Left cardiac atrium (tissue), 4 donors: ENCODE measurements around the gene AHNAK2. TPM values are rescaled to one million over a fixed set of nuclear protein-coding genes. Genes with fewer than 3 reads are reported as not detected.
"Not testable (repeated sequence)": the region's sequence is repeated elsewhere in the genome, so short reads cannot be mapped to it uniquely, and the experiment has no call there.

Source experiments
- ATAC-seq, 2 donors: fragments of 200-7000 bp; cut with Tn5 transposase; one replicate each; pipeline ENCODE4 v1.9.1; 2020; ENCODE audit warnings: mild to moderate bottlenecking in 2 of 2, moderate library complexity in 2 of 2
- DNase-seq: peaks from one replicate; pipeline ENCODE4 v3.0.0-alpha.2; 2020
- intact Hi-C, 2 donors: fragments of 100-400 bp; cut with DNase I; formaldehyde crosslinking; loops; one replicate each; pipeline versions ENCODE4 v1.14.1 to v1.15.1; 2022 to 2023
- total RNA-seq, 2 donors: library from RNA; stranded (reverse); fragmentation: NEBNext Ultra II Directional; extraction: Animal tissue kit (Norgen Biotek cat#: 25700); gene quantifications; one replicate each; pipeline ENCODE4 v1.2.1, GENCODE V29; 2021
- donor health status: DM: no; HTN: yes; CAD: no.
- donor health status: DM: no; HTN: yes; CAD: no; lungs with severe emphysema.
- donor health status: DM: yes; HTN: yes; CAD: no.
- donor health status: Dilated cardiomyopathy.

Gene AHNAK2
- total RNA-seq, 2 donors from 2014 or later, result 7.1 to 9.7 TPM

DNA sequence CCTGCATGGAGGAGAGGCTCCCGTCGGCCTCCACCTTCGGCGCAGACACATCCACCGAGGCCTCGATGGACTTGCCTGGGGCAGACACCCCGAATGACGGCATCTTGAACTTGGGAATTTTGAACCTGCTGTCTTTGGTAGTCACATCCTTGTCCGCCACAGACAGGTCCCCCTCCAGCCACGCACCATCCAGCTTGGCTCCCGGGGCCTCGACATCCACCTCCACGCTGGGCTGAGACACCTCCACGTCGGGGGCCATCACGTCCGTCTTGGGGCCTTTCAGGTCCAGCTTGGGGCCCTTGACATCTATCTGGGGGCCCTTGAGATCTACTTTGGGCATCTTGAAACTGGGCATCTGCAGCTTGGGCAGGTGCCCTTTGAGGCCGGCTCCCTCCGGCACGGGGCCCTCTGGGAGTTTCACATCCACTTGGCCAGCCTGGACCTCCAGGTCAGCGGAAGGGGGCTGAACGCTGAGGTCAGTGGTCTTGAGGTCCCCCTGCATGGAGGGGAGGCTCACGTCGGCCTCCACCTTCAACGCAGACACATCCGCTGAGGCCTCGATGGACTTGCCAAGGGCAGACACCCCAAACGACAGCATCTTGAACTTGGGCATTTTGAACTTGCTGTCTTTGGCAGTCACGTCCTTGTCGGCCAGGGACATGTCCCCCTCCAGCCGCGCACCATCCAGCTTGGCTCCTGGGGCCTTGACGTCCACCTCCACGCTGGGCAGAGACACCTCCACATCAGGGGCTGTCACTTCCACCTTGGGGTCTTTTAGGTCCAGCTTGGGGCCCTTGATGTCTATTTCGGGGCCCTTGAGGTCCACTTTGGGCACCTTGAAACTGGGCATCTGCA, 30.1 kb downstream of the AHNAK2 start:
- ATAC-seq, intact Hi-C loops: not testable (repeated sequence)
- DNase-seq, result peak; percentile 13

DNA sequence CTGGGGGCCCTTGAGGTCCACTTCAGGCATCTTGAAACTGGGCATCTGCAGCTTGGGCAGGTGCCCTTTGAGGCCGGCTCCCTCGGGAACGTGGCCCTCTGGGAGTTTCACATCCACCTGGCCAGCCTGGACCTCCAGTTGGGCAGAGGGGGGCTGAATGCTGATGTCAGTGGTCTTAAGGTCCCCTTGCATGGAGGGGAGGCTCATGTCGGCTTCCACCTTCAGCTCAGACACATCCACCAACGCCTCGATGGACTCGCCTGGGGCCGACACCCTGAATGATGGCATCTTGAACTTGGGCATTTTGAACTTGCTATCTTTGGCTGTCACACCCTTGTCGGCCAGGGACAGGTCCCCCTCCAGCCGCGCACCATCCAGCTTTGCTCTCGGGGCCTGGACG, 31.0 kb downstream of the AHNAK2 start:
- peak; percentile 10 for DNase-seq
- ATAC-seq, intact Hi-C loops: not testable (repeated sequence)

GRCh38 chr14:104945986-104946965, 31.9 kb downstream of the AHNAK2 start:
- intact Hi-C loops, ATAC-seq: not testable (repeated sequence)
- peak; percentile 15 for DNase-seq

GRCh38 chr14:104945266-104945665, 32.9 kb downstream of the AHNAK2 start:
- DNase-seq, result peak; percentile 12
- ATAC-seq, intact Hi-C loops: not testable (repeated sequence)

DNA sequence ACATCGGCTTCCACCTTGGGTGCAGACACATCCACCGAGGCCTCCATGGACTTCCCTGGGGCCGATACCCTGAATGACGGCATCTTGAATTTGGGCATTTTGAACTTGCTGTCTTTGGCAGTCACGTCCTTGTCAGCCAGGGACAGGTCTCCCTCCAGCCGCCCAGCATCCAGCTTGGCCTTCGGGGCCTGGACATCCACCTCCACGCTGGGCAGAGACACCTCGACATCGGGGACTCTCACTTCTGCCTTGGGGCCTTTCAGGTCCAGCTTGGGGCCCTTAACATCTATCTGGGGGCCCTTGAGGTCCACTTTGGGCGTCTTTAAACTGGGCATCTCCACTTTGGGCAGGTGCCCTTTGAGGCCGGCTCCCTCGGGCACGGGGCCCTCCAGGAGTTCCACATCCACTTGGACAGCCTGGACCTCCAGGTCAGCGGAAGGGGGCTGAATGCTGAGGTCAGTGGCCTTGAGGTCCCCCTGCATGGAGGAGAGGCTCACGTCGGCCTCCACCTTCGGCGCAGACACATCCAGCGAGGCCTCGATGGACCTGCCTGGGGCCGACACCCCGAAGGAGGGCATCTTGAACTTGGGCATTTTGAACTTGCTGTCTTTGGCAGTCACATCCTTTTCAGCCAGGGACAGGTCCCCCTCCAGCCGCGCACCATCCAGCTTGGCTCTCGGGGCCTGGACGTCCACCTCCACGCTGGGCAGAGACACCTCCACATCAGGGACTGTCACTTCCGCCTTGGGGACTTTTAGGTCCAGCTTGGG, 33.6 kb downstream of the AHNAK2 start:
- DNase-seq, result peak; percentile 10
- ATAC-seq, intact Hi-C loops: not testable (repeated sequence)

DNA sequence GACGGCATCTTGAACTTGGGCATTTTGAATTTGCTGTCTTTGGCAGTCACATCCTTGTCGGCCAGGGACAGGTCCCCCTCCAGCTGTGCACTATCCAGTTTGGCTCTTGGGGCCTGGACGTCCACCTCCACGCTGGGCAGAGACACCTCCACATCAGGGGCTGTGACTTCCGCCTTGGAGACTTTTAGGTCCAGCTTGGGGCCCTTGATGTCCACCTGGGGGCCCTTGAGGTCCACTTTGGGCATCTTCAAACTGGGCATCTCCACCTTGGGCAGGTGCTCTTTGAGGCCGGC, 34.2 kb downstream of the AHNAK2 start:
- ATAC-seq, intact Hi-C loops: not testable (repeated sequence)
- peak; percentile 7 for DNase-seq

DNA sequence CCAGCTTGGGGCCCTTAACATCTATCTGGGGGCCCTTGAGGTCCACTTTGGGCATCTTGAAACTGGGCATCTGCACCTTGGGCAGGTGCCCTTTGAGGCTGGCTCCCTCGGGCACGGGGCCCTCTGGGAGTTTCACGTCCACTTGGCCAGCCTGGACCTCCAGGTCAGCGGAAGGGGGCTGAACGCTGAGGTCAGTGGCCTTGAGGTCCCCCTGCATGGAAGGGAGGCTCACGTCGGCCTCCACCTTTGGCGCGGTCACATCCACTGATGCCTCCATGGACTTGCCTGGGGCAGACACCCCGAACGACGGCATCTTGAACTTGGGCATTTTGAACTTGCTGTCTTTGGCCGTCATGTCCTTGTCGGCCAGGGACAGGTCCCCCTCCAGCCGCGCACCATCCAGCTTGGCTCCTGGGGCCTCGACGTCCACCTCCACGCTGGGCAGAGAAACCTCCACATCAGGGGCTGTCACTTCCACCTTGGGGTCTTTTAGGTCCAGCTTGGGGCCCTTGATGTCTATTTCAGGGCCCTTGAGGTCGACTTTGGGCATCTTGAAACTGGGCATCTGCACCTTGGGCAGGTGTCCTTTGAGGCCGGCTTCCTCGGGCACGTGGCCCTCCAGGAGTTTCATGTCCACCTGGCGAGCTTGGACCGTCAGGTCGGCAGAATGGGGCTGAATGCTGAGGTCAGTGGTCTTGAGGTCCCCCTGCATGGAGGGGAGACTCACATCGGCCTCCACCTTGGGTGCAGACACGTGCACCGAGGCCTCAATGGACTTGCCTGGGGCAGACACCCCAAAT, 34.8 kb downstream of the AHNAK2 start:
- peak; percentile 16 for DNase-seq
- intact Hi-C loops, ATAC-seq: not testable (repeated sequence)

DNA sequence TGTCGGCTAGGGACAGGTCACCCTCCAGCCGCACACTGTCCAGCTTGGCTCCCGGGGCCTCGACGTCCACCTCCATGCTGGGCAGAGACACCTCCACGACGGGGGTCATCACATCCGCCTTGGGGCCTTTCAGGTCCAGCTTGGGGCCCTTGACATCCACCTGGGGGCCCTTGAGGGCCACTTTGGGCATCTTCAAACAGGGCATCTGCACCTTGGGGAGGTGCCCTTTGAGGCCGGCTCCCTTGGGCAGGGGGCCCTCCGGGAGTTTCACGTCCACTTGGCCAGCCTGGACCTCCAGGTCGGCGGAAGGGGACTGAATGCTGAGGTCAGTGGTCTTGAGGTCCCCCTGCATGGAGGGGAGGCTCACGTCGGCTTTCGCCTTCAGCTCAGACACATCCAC, 35.6 kb downstream of the AHNAK2 start:
- DNase-seq (peak; percentile 15), ATAC-seq (no peak)
- intact Hi-C loops, result no loop called here

- no peak for ATAC-seq
- intact Hi-C loops, result no loop called here
Measured at GRCh38 chr14:104941508-104942365, 36.4 kb downstream of the AHNAK2 start.

DNA sequence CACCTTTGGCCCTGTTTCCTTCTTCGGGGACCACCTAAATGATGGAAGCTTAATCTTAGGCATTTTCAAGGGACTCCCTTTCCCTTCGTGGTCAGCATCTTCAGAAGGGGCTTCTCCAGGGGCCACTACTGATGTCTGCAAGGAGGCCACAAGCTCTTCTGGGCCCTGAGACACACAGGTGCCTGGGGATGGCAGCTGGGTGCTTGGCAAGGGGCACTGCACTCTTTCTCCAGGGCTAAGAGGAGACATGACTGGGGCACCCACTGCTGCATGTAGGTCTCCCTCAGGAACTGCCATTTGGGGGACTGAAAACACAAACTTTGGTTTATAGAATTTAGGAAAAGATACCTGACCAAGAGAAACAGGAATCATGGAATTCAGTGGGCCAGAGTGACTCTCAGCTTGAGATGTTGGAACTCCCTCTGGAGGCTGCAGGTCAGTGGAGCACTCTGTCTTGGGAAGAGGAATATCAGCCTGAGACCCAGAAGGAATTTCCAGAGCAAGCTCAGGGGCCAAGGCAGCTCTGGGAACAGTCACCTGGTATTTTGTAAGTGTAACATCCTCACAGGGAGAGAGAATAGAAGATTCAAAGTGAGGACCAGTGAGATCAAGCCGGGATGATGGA, 37.5 kb downstream of the AHNAK2 start:
- intact Hi-C loops, result no loop called here
- DNase-seq (peak; percentile 3), ATAC-seq (no peak)

More at GRCh38 chr14:104941508-104942365, 36.4 kb downstream of the AHNAK2 start:
- DNase-seq, result peak; percentile 20

GRCh38 chr14:104939666-104940410, 38.3 kb downstream of the AHNAK2 start:
- DNase-seq (peak; percentile 8), ATAC-seq (no peak)
- intact Hi-C loops, result no loop called here

DNA sequence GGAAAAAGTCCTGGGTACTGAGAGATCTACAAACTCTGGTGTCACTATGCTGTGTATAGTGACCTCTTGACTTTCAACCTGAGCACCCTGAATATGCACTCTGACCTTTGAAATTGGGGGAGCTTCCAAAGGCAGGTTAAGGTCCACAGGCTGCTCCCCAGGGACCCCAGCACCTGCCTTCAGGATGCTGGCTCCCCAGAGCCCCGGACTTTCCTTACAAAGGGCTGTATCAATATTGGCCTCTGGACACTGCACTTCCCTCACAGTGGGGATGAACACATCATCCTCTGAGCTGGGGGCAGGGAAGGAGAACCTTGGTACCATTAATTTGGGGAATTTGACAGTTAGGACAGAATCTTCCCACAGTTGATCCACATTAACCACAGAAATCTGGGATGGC, 39.2 kb downstream of the AHNAK2 start:
- peak; percentile 5 for DNase-seq
- no peak for ATAC-seq

GRCh38 chr14:104938436-104938835, 39.7 kb downstream of the AHNAK2 start:
- DNase-seq, result no peak
- intact Hi-C loops, result no loop called here
- no peak for ATAC-seq

More for the DNA sequence above, 39.2 kb downstream of the AHNAK2 start:
- intact Hi-C loops, result no loop called here

- intact Hi-C loops, result no loop called here
- no peak for DNase-seq
- no peak for ATAC-seq
Measured at GRCh38 chr14:104937694-104938365, 40.3 kb downstream of the AHNAK2 start.

DNA sequence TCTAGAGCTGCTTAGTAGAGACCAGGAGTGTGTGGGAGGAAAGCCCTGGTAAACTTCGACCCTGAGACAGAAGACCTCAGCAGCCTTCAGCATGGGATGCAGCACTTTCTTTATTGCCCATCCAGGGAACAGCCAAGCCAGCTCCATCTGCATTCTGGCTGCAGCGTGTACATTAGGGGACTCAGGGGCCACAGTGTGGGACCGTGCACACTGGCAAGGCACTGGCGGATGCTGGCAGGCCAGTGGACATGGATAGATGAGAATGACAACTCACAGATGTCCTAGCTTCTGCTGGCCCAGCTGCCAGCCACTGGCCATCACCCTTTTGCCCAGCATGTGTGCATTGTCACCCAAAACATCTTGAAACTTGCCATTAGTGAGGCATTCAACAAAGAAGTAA, 41.0 kb downstream of the AHNAK2 start:
- intact Hi-C loops, result no loop called here
- no peak for ATAC-seq
- peak; percentile 7 for DNase-seq
